Endodermal cell (in vitro differentiated cells): Measurements from ENCODE around the gene MYRF. TPM values are rescaled to one million over a fixed set of nuclear protein-coding genes. Genes with fewer than 3 reads are reported as not detected.

Experiments
- DNase-seq: peaks from one replicate; pipeline ENCODE4 v3.0.0-alpha.2; 2017
- H3K27ac ChIP-seq: 2 replicates; pipeline ENCODE4 v1.5.1; 2013; ENCODE audit warnings: mild to moderate bottlenecking, low read depth, low read length, moderate library complexity
- H3K27me3 ChIP-seq: 2 replicates; pipeline ENCODE4 v1.6.1; 2013; ENCODE audit warnings: mild to moderate bottlenecking, low read length, moderate library complexity; ENCODE audit not compliant: insufficient read depth, control insufficient read depth, poor library complexity, severe bottlenecking
- H3K36me3 ChIP-seq: 2 replicates; pipeline ENCODE4 v1.7.0; 2013; ENCODE audit warnings: mild to moderate bottlenecking, low read length, moderate library complexity; ENCODE audit not compliant: control insufficient read depth, insufficient read depth
- H3K4me1 ChIP-seq: one replicate; pipeline ENCODE4 v1.7.0; 2013; ENCODE audit warnings: low read length; ENCODE audit not compliant: control insufficient read depth, insufficient read depth
- H3K4me3 ChIP-seq: 2 replicates; pipeline ENCODE4 v1.5.1; 2013; ENCODE audit warnings: mild to moderate bottlenecking, low read length, moderate library complexity
- H3K9ac ChIP-seq: 2 replicates; pipeline ENCODE4 v1.6.1; 2013; ENCODE audit warnings: mild to moderate bottlenecking, low read length, moderate library complexity; ENCODE audit not compliant: poor library complexity, severe bottlenecking; ENCODE audit errors: extremely low read depth
- H3K9me3 ChIP-seq: 2 replicates; pipeline ENCODE4 v1.6.1; 2013; ENCODE audit warnings: mild to moderate bottlenecking, low read length, moderate library complexity; ENCODE audit not compliant: control insufficient read depth
- H3K27ac Mint-ChIP-seq: 2 replicates; pipeline ENCODE4 v1.8.0; 2020; ENCODE audit warnings: mixed read lengths
- H3K27me3 Mint-ChIP-seq: 2 replicates; pipeline ENCODE4 v1.8.0; 2021; ENCODE audit warnings: mild to moderate bottlenecking, mixed read lengths; ENCODE audit not compliant: insufficient read depth
- H3K36me3 Mint-ChIP-seq: 2 replicates; pipeline ENCODE4 v1.8.0; 2020; ENCODE audit warnings: low read depth, mixed read lengths
- H3K4me1 Mint-ChIP-seq: 2 replicates; pipeline ENCODE4 v1.8.0; 2020; ENCODE audit warnings: mixed read lengths
- H3K4me3 Mint-ChIP-seq: 2 replicates; pipeline ENCODE4 v1.8.0; 2020; ENCODE audit warnings: mild to moderate bottlenecking, moderate library complexity, mixed read lengths
- H3K9me3 Mint-ChIP-seq: 2 replicates; pipeline ENCODE4 v1.8.0; 2020; ENCODE audit warnings: mild to moderate bottlenecking, mixed read lengths
- WGBS, 2 experiments: methylation state at CpG; one replicate each; pipeline versions ENCODE4 v1.1.5 to v1.1.7; 2013; ENCODE audit warnings: missing lambda C conversion rate in 2 of 2, mixed read lengths in 1 of 2; ENCODE audit not compliant: insufficient coverage in 1 of 2, insufficient read length in 1 of 2; 5-methylcytosine and 5-hydroxymethylcytosine counted together
- total RNA-seq, 2 donors: library from RNA; stranded (reverse); fragmentation: NEBNext Ultra II Directional in 1 of 2; extraction: Animal tissue kit (Norgen Biotek cat#: 25700) in 1 of 2; gene quantifications; 2 replicates in 1 of 2; 3 replicates in 1 of 2; pipeline ENCODE4 v1.2.1, GENCODE V29; 2021
- TF ChIP-seq, protein P1 (sequence below): fragments of 200-600 bp; sonication (generic); conservative IDR thresholded peaks from 2 replicates; pipeline ENCODE4 v1.5.0; 2021; ENCODE audit warnings: antibody characterized with exemption, mild to moderate bottlenecking

The MYRF gene
- total RNA-seq, 2 donors from 2014 or later = 30.3 to 61.7 TPM

DNA sequence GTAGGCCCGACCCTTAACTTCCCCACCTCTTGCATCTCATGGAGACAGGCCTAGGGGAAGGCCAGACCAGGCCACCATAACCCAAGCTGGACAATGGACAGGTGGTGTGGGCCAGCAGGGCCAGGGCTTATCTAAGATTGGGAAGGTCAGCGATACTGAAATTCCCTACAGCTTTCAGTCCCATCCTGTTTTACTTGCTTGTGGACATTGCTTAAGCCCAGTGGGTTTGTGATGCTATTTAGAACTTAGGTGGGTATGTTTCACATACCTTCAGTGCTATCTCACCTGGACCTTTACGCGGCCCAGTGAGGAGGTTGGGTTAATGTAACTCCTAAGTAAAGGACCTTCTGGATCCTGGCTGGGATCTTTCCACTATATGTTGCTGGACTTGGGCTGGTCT lies 77.4 kb downstream of the MYRF start:
- H3K9ac ChIP-seq = peak overlapping the region; percentile 86
- 64 to 72% methylated on average over 3 to 4 of the region's 4 CpGs for WGBS, 2 experiments
- H3K9me3 ChIP-seq = no peaks in the 10 kb centered on the region
- H3K27ac ChIP-seq = no peak overlapping the region
- no peaks in the 10 kb centered on the region for H3K9me3 Mint-ChIP-seq
- no peak overlapping the region for H3K27ac Mint-ChIP-seq
- H3K4me3 Mint-ChIP-seq = peak overlapping the region; percentile 91
- peaks cover 8% of the 10 kb centered on the region for H3K4me1 ChIP-seq
- H3K27me3 ChIP-seq = no peaks in the 10 kb centered on the region
- no peaks in the 10 kb centered on the region for H3K27me3 Mint-ChIP-seq
- no peak for DNase-seq
- peaks cover 20% of the 10 kb centered on the region for H3K36me3 Mint-ChIP-seq
- H3K4me1 Mint-ChIP-seq = peaks cover 53% of the 10 kb centered on the region
- TF ChIP-seq, protein P1, sequence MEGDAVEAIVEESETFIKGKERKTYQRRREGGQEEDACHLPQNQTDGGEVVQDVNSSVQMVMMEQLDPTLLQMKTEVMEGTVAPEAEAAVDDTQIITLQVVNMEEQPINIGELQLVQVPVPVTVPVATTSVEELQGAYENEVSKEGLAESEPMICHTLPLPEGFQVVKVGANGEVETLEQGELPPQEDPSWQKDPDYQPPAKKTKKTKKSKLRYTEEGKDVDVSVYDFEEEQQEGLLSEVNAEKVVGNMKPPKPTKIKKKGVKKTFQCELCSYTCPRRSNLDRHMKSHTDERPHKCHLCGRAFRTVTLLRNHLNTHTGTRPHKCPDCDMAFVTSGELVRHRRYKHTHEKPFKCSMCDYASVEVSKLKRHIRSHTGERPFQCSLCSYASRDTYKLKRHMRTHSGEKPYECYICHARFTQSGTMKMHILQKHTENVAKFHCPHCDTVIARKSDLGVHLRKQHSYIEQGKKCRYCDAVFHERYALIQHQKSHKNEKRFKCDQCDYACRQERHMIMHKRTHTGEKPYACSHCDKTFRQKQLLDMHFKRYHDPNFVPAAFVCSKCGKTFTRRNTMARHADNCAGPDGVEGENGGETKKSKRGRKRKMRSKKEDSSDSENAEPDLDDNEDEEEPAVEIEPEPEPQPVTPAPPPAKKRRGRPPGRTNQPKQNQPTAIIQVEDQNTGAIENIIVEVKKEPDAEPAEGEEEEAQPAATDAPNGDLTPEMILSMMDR = no peak
- H3K4me3 ChIP-seq = peak overlapping the region; percentile 98
- peaks cover 20% of the 10 kb centered on the region for H3K36me3 ChIP-seq

DNA sequence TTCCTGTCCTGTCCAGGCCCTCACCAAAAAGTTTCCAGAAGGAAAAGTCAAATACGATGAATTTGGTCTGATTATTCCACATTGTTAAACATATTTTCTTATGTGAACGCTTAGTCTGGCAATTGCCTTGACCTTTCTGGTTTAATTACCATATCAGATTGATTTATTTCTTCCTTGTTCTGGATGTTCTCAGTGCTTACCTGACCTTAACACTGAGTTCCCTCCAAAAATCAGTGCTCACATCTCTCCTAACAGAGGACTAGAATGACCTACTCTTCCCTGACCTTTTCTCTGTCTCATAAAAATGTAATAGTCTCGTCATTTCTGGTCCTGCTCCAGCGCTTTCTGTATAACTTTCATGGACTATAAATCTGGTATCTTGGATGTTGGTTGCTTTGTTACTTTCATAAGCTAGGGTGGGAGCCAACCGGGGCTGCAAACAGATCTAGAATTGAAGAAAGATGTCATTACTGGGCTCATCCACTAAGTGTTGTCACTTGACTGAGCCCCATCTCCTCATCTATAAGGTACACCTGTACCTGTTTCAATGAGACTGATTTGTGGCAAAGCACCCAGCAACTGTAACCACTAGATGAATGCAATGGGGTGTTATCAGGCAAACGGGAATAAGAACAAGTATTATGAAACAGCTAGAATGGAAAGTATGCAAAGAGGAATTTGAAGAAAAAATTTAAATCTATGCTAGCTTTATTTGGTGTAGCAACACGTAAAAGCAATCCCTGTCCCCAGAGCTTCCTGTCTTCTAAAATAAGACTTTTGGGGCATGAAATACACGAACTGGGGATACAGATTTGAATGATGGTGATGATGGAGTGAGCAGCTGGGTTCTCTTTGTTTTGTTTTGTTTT lies 78.0 kb downstream of the MYRF start:
- Mint-ChIP-seq H3K27me3 (no peaks in the 10 kb centered on the region), H3K27ac (no peak overlapping the region), H3K36me3 (peaks cover 22% of the 10 kb centered on the region), H3K9me3 (no peaks in the 10 kb centered on the region), H3K4me1 (peaks cover 56% of the 10 kb centered on the region), H3K4me3 (peak overlapping the region; percentile 91)
- WGBS, 2 experiments = 76 to 84% methylated on average over 7 to 8 of the region's 8 CpGs
- H3K4me3 ChIP-seq = peak overlapping the region; percentile 98
- peaks cover 20% of the 10 kb centered on the region for H3K36me3 ChIP-seq
- TF ChIP-seq, protein P1 = no peak
- DNase-seq = no peak
- H3K9me3 ChIP-seq = no peaks in the 10 kb centered on the region
- no peaks in the 10 kb centered on the region for H3K27me3 ChIP-seq
- H3K9ac ChIP-seq = no peak overlapping the region
- H3K27ac ChIP-seq = no peak overlapping the region
- peaks cover 8% of the 10 kb centered on the region for H3K4me1 ChIP-seq

DNA sequence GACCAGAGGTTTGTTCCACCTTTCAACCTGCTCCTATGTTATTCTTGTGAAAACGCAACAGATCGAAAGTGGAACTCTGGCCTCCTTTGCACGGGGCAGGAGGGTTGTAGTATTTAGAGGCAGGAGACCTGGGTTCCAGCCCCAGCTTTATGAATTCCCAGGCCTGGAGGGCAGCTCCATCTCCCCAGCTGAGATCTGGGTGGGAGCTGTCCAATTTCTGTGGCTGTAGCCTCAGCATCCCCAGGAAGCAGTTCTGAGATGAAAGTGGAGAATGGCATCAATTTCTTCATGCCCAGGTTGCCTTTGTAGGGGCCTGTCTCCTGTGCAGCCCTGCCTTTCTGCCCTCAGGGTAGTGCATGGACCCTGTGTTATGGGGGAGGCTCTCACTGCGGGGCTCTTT lies 79.8 kb downstream of the MYRF start:
- H3K4me3 ChIP-seq = no peak overlapping the region
- H3K4me3 Mint-ChIP-seq = no peak overlapping the region
- no peaks in the 10 kb centered on the region for H3K27me3 Mint-ChIP-seq
- H3K27ac ChIP-seq = peak overlapping the region; percentile 57
- peaks cover 47% of the 10 kb centered on the region for H3K4me1 Mint-ChIP-seq
- H3K36me3 ChIP-seq = peaks cover 29% of the 10 kb centered on the region
- no peaks in the 10 kb centered on the region for H3K9me3 ChIP-seq
- no peak overlapping the region for H3K27ac Mint-ChIP-seq
- peaks cover 32% of the 10 kb centered on the region for H3K36me3 Mint-ChIP-seq
- DNase-seq = no peak
- peaks cover 8% of the 10 kb centered on the region for H3K4me1 ChIP-seq
- 93 to 100% methylated on average over 3 to 4 of the region's 4 CpGs for WGBS, 2 experiments
- H3K9me3 Mint-ChIP-seq = no peaks in the 10 kb centered on the region
- TF ChIP-seq, protein P1 = no peak
- H3K27me3 ChIP-seq = no peaks in the 10 kb centered on the region
- no peak overlapping the region for H3K9ac ChIP-seq
